GM12878 (cell line): Measurements from ENCODE around the gene MPP7. TPM values are rescaled to one million over a fixed set of nuclear protein-coding genes. Genes with fewer than 3 reads are reported as not detected.

Experiments
- ATAC-seq: fragments of 200-7000 bp; cut with Tn5 transposase; 3 replicates; pipeline ENCODE4 v1.9.1; 2020; ENCODE audit warnings: mild to moderate bottlenecking, moderate library complexity
- BruUV-seq: library from RNA; stranded (reverse); fragments of 400-500 nt; replicated peaks from 2 replicates; lab custom pipeline; 2021; lab: Mats Ljungman, UMichigan
- CTCF ChIA-PET: fragments of 300-600 bp; sonication (Branson Sonifier 250); formaldehyde crosslinking; extraction: SDS; loops from one replicate; lab custom pipeline; 2021; ENCODE audit warnings: inconsistent platforms; lab: Yijun Ruan, JAX
- POLR2A ChIA-PET: fragments of 350-600 bp; formaldehyde crosslinking; extraction: SDS; loops from one replicate; lab custom pipeline; 2021; ENCODE audit warnings: inconsistent platforms; lab: Charles Lee
- RAD21 ChIA-PET: fragments of 300-600 bp; sonication (Branson Sonifier 250); formaldehyde crosslinking; loops from one replicate; lab custom pipeline; 2023; ENCODE audit warnings: antibody characterized with exemption; ENCODE audit not compliant: unreplicated experiment; lab: Charles Lee
- SMC1A ChIA-PET: fragments of 300-600 bp; sonication (Branson Sonifier 250); formaldehyde crosslinking; loops from one replicate; lab custom pipeline; 2023; ENCODE audit not compliant: unreplicated experiment, uncharacterized antibody; lab: Charles Lee
- DNase-seq: peaks from one replicate; pipeline ENCODE4 v3.0.0-alpha.2; 2011; ENCODE audit warnings: low read depth, low spot score
- FAIRE-seq: peaks from 3 replicates; lab custom pipeline; 2011; peaks lifted over from hg19 to GRCh38; lab: Jason Lieb, UNC
- H2AFZ ChIP-seq: 2 replicates; pipeline ENCODE4 v1.6.0; 2011; ENCODE audit warnings: low read depth, low read length, control low read depth; ENCODE audit not compliant: control insufficient read depth
- H3K27ac ChIP-seq: 2 replicates; pipeline ENCODE4 v1.5.1; 2011; ENCODE audit warnings: control low read depth; ENCODE audit not compliant: control insufficient read depth, insufficient read depth
- H3K27me3 ChIP-seq, 2 experiments: replicated peaks in 1 of 2; 2 replicates each; pipeline versions ENCODE4 v1.6.0 to v1.6.1; 2011; ENCODE audit warnings: low read length in 1 of 2; ENCODE audit not compliant: control insufficient read depth in 2 of 2, insufficient read depth in 2 of 2
- H3K36me3 ChIP-seq, 2 experiments: 2 replicates each; pipeline ENCODE4 v1.5.1; 2011; ENCODE audit warnings: low read length in 1 of 2; ENCODE audit not compliant: control insufficient read depth in 2 of 2, insufficient read depth in 2 of 2
- H3K4me1 ChIP-seq: 2 replicates; pipeline ENCODE4 v1.6.1; 2011; ENCODE audit warnings: mild to moderate bottlenecking, low read length, moderate library complexity, mixed read lengths; ENCODE audit not compliant: control insufficient read depth, insufficient read depth
- H3K4me2 ChIP-seq: 2 replicates; pipeline ENCODE4 v1.6.0; 2011; ENCODE audit warnings: control low read depth; ENCODE audit not compliant: control insufficient read depth, insufficient read depth
- H3K4me3 ChIP-seq: fragments of 200-600 bp; sonication (generic); 2 replicates; pipeline ENCODE4 v1.5.1; 2016
- H3K79me2 ChIP-seq: 2 replicates; pipeline ENCODE4 v1.6.0; 2011; ENCODE audit warnings: low read length; ENCODE audit not compliant: control insufficient read depth, insufficient read depth
- H3K9ac ChIP-seq: 2 replicates; pipeline ENCODE4 v1.8.0; 2011; ENCODE audit warnings: low read length, control low read depth, mixed read lengths; ENCODE audit not compliant: control insufficient read depth, insufficient read depth
- H3K9me3 ChIP-seq: replicated peaks from 3 replicates; pipeline ENCODE4 v1.5.1; 2011; ENCODE audit warnings: mild to moderate bottlenecking, low read length; ENCODE audit not compliant: control insufficient read depth, insufficient read depth
- H4K20me1 ChIP-seq: 2 replicates; pipeline ENCODE4 v1.6.0; 2011; ENCODE audit not compliant: control insufficient read depth, insufficient read depth
- BACH1 ChIP-seq: fragments of 450-650 bp; IDR thresholded peaks from 2 replicates; pipeline ENCODE4 v1.6.1; 2017; ENCODE audit warnings: mild to moderate bottlenecking, borderline replicate concordance
- E2F8 ChIP-seq: fragments of 450-650 bp; IDR thresholded peaks from 2 replicates; pipeline ENCODE4 v1.6.1; 2018; ENCODE audit warnings: mild to moderate bottlenecking, low read depth, moderate library complexity; ENCODE audit not compliant: partially characterized antibody
- FOXK2 ChIP-seq: fragments of 450-650 bp; IDR thresholded peaks from 2 replicates; pipeline ENCODE4 v1.6.1; 2017; ENCODE audit warnings: mild to moderate bottlenecking, moderate library complexity
- JUND ChIP-seq: IDR thresholded peaks from 2 replicates; pipeline ENCODE4 v1.6.1; 2012; ENCODE audit warnings: low read depth, mild to moderate bottlenecking, low read length, improper control_type of control experiment, moderate library complexity
- MEF2B ChIP-seq: fragments of 450-650 bp; IDR thresholded peaks from 2 replicates; pipeline ENCODE4 v1.6.1; 2018; ENCODE audit warnings: mild to moderate bottlenecking, moderate library complexity; ENCODE audit not compliant: partially characterized antibody, poor library complexity, severe bottlenecking
- NBN ChIP-seq: fragments of 450-650 bp; IDR thresholded peaks from 2 replicates; pipeline ENCODE4 v1.6.1; 2016
- NR2C1 ChIP-seq: fragments of 450-650 bp; IDR thresholded peaks from 2 replicates; pipeline ENCODE4 v1.6.1; 2017; ENCODE audit warnings: antibody characterized with exemption, mild to moderate bottlenecking, moderate library complexity
- NR2F1 ChIP-seq: fragments of 450-650 bp; conservative IDR thresholded peaks from 2 replicates; pipeline ENCODE4 v1.6.1; 2017; ENCODE audit warnings: mild to moderate bottlenecking
- PML ChIP-seq: IDR thresholded peaks from 2 replicates; pipeline ENCODE4 v1.6.1; 2012; ENCODE audit warnings: low read length, inconsistent platforms
- RFX5 ChIP-seq: IDR thresholded peaks from 2 replicates; pipeline ENCODE4 v1.6.1; 2011; ENCODE audit warnings: low read depth, low read length, improper control_type of control experiment
- SMARCA5 ChIP-seq: fragments of 450-650 bp; IDR thresholded peaks from 2 replicates; pipeline ENCODE4 v1.6.1; 2017; ENCODE audit warnings: mild to moderate bottlenecking
- STAT3 ChIP-seq: IDR thresholded peaks from 2 replicates; pipeline ENCODE4 v1.6.1; 2011; ENCODE audit warnings: low read depth, low read length, improper control_type of control experiment
- SUPT20H ChIP-seq: IDR thresholded peaks from 2 replicates; pipeline ENCODE4 v1.6.1; 2011; ENCODE audit warnings: low read depth, mild to moderate bottlenecking, low read length, moderate library complexity, borderline replicate concordance; ENCODE audit not compliant: control insufficient read depth
- TCF3 ChIP-seq: IDR thresholded peaks from 2 replicates; pipeline ENCODE4 v1.6.1; 2012; ENCODE audit warnings: low read depth, mild to moderate bottlenecking, low read length, borderline replicate concordance; ENCODE audit not compliant: insufficient read depth
- ZBTB11 ChIP-seq: fragments of 450-650 bp; formaldehyde crosslinking; IDR thresholded peaks from 2 replicates; pipeline ENCODE4 v1.5.0; 2022; ENCODE audit warnings: mild to moderate bottlenecking, missing genetic modification characterization
- WGBS: methylation state at CpG from one replicate; pipeline ENCODE4 v1.1.6; 2016; ENCODE audit warnings: low lambda C conversion rate; ENCODE audit not compliant: insufficient replicate concordance, insufficient coverage; ENCODE audit errors: missing lambda C conversion rate; 5-methylcytosine and 5-hydroxymethylcytosine counted together
- in situ Hi-C: fragments of 300-500 bp; cut with MboI; formaldehyde crosslinking; loops from 9 replicates; pipeline ENCODE4 v1.14.3; 2018; ENCODE audit warnings: mixed read lengths
- intact Hi-C: fragments of 100-400 bp; cut with micrococcal nuclease; formaldehyde crosslinking; loops from one replicate; pipeline ENCODE4 v1.14.2; 2022; ENCODE audit not compliant: unreplicated experiment
- polyA plus RNA-seq, 11 experiments: library from polyadenylated mRNA; depleted of rRNA in 4 of 11; unstranded in 6 of 11; stranded (reverse) in 5 of 11; fragments of >200 nt; fragmentation: Nextera tagmentation in 4 of 11; fragmentation: Illumina TruSeq in 1 of 11; extraction: Ambion mirVana in 4 of 11; extraction: Trizol in 1 of 11; gene quantifications; 1 replicate in 1 of 11; 2 replicates in 10 of 11; pipeline versions ENCODE4 v1.2.1 to v1.2.3, GENCODE V29; 2011 to 2016; ENCODE audit warnings: inconsistent platforms in 2 of 11, missing spikeins in 2 of 11, low read depth in 1 of 11
- total RNA-seq, 4 experiments: library from RNA; depleted of rRNA in 3 of 4; stranded (reverse); fragments of >200 nt in 3 of 4; fragmentation: Illumina TruSeq in 1 of 4; extraction: Trizol in 1 of 4; gene quantifications; 2 replicates each; pipeline versions ENCODE4 v1.2.1 to v1.2.3, GENCODE V29; 2013 to 2021

MPP7 gene
- total and polyA plus RNA-seq, 10 of the 15 experiments (the other 5 are each of a cell fraction or from before 2014, with no cell fraction given) = 0.01 to 0.15 (median 0.05) TPM; not detected in 2

GRCh38 chr10:28278842-28279241, 24.0 kb downstream of the MPP7 start:
- no peak overlapping the region for H3K4me3 ChIP-seq
- ChIA-PET RAD21 (no interaction called here), CTCF (interaction anchor here (0.7 kb wide), 1 partner anchor 37 kb away, joined by 3 read pairs; no protein-coding TSS in a partner anchor), POLR2A (no interaction called here), SMC1A (no interaction called here)
- H3K36me3 ChIP-seq = no peaks in the 10 kb centered on the region
- H3K4me2 ChIP-seq = no peak overlapping the region
- H3K79me2 ChIP-seq = no peaks in the 10 kb centered on the region
- H2AFZ ChIP-seq = no peak overlapping the region
- no peak for ATAC-seq
- FAIRE-seq = no peak
- no peaks in the 10 kb centered on the region for H3K27me3 ChIP-seq
- no peak overlapping the region for H3K9ac ChIP-seq
- intact Hi-C loops (no loop called here), in situ Hi-C loops (no loop called here)
- DNase-seq = no peak
- no peaks in the 10 kb centered on the region for H4K20me1 ChIP-seq
- TF ChIP-seq SUPT20H = no peak
- TF ChIP-seq PML = no peak
- TF ChIP-seq STAT3 = no peak
- no peak for TF ChIP-seq E2F8
- TF ChIP-seq JUND = no peak
- no peak for TF ChIP-seq MEF2B
- no peak for TF ChIP-seq NBN
- no peak for TF ChIP-seq RFX5
- no peak for TF ChIP-seq NR2F1
- TF ChIP-seq SMARCA5 = no peak
- no peak for TF ChIP-seq TCF3
- no peak for TF ChIP-seq NR2C1
- TF ChIP-seq BACH1 = no peak
- TF ChIP-seq ZBTB11 (CRISPR knock-in tag) = no peak
- TF ChIP-seq FOXK2 = no peak
- no peak overlapping the region for H3K27ac ChIP-seq
- BruUV-seq = no TSS peak
- WGBS = 33% methylated on average over 4 of the region's 4 CpGs
- no peaks in the 10 kb centered on the region for H3K9me3 ChIP-seq
- no peaks in the 10 kb centered on the region for H3K4me1 ChIP-seq
